ENCODE data around the gene QRICH1. TPM values are rescaled to one million over a fixed set of nuclear protein-coding genes. Genes with fewer than 3 reads are reported as not detected.
"Not testable (repeated sequence)": the region's sequence is repeated elsewhere in the genome, so short reads cannot be mapped to it uniquely, and the experiment has no call there.

The QRICH1 gene
- total and polyA plus RNA-seq, 2 of the 13 experiments (the other 11 are each of a cell fraction or from before 2014, with no cell fraction given) = 52.6 to 102 TPM

DNA sequence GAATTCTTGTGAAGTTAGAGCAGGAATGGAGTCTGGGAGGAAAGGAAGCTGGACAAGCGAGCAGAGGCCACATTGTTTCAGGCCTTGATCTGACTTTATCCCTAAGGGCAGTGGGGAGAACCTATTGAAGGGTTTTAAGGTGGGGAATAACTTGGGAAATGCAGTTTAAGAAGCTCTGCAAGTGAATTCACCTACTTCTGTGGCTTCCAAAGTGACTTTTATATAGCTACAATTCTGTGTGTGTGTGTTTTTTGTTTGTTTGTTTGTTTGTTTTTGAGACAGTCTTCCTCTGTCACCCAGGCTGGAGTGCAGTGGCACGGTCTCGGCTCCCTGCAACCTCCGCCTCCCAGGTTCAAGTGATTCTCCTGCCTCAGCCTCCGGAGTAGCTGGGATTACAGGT lies 85.2 kb downstream of the QRICH1 start:
- Histone ChIP-seq H3K9ac (ENCODE audit: insufficient read depth, low read depth, low read length) (peak overlapping the region; percentile 89; the same call in 1 of the 2 replicates), H3K4me2 (ENCODE audit: low read depth, low read length) (peak overlapping the region; percentile 92), H3K4me3 (replicated peaks in 1 of 3; ENCODE audit: insufficient read depth in 1 of 3, low read depth in 2 of 3, low read length in 3 of 3) (peak overlapping the region in 2 of 3 experiments; percentile 74 to 88; a peak in 3 of 6 replicates), H4K20me1 (ENCODE audit: insufficient read depth, low read length) (peaks cover 24% of the 10 kb centered on the region), H3K36me3 (replicated peaks in 1 of 2; ENCODE audit: control insufficient read depth in 1 of 2, insufficient read depth in 2 of 2, low read length in 2 of 2) (peaks cover 10 to 20% of the 10 kb centered on the region in 2 experiments), H3K27ac (ENCODE audit: extremely low read length, insufficient read depth, low read length) (peak overlapping the region; percentile 11), H3K79me2 (ENCODE audit: insufficient read depth, low read length) (peaks cover 34% of the 10 kb centered on the region), H3K4me1 (ENCODE audit: insufficient read depth, low read length) (peaks cover 44% of the 10 kb centered on the region)
- 94% methylated on average over 5 of the region's 5 CpGs for WGBS (ENCODE audit: low lambda C conversion rate)
- H3K27me3 ChIP-seq (ENCODE audit: control insufficient read depth in 1 of 2, insufficient read depth in 2 of 2, low read length in 2 of 2); DNase-seq (ENCODE audit: low spot score); BruUV-seq (replicated peaks); ATAC-seq; in situ Hi-C loops (cut with HindIII; ENCODE audit: extremely low pct_ligation_motif_present, low pct_unique_long_range_greater_than_20kb); intact Hi-C loops (cut with micrococcal nuclease; ENCODE audit: unreplicated experiment); H2AFZ ChIP-seq (ENCODE audit: low read length); FAIRE-seq; CTCF ChIA-PET (ENCODE audit: low intra/inter-chr PET ratio, low total read pairs); H3K9me3 ChIP-seq (ENCODE audit: low read length): not testable (repeated sequence)
- 0 out of 2 replicates have a peak, but pooled peaks have one; percentile 22 for TF ChIP-seq RBFOX2 (IDR thresholded peaks at IDR 0.05; ENCODE audit: low read depth, low read length)
- POLR2A ChIA-PET = interaction anchor here (1.2 to 12.8 kb wide), 3 partner anchors 13 to 85 kb away, joined by 6 to 280 read pairs (median 42); partner anchors contain the start of genes DALRD3, IMPDH2, NDUFAF3 and QRICH1

GRCh38 chr3:49007771-49008528 lies 85.9 kb downstream of the QRICH1 start:
- DNase-seq (ENCODE audit: low spot score) (peak; percentile 39), FAIRE-seq (no peak), ATAC-seq (peak; percentile 35)
- no peaks in the 10 kb centered on the region for H3K27me3 ChIP-seq (ENCODE audit: control insufficient read depth in 1 of 2, insufficient read depth in 2 of 2, low read length in 2 of 2)
- H3K4me1 ChIP-seq (ENCODE audit: insufficient read depth, low read length) = peaks cover 51% of the 10 kb centered on the region
- peaks cover 17% of the 10 kb centered on the region for H4K20me1 ChIP-seq (ENCODE audit: insufficient read depth, low read length)
- no peaks in the 10 kb centered on the region for H3K9me3 ChIP-seq (ENCODE audit: low read length)
- in situ Hi-C loops (cut with HindIII; ENCODE audit: extremely low pct_ligation_motif_present, low pct_unique_long_range_greater_than_20kb) = no loop called here
- H3K9ac ChIP-seq (ENCODE audit: insufficient read depth, low read depth, low read length) = peak overlapping the region; percentile 89
- H3K79me2 ChIP-seq (ENCODE audit: insufficient read depth, low read length) = peaks cover 34% of the 10 kb centered on the region
- CTCF ChIA-PET (ENCODE audit: low intra/inter-chr PET ratio, low total read pairs) = no interaction called here
- peak overlapping the region; percentile 92 for H3K4me2 ChIP-seq (ENCODE audit: low read depth, low read length)
- 23% methylated on average over 32 of the region's 41 CpGs for WGBS (ENCODE audit: low lambda C conversion rate)
- intact Hi-C loops (cut with micrococcal nuclease; ENCODE audit: unreplicated experiment) = no loop called here
- POLR2A ChIA-PET = interaction anchor here (0.8 to 12.8 kb wide), 20 partner anchors 8 to 457 kb away, joined by 3 to 280 read pairs (median 6); partner anchors contain the start of genes AMT, DALRD3, IMPDH2 and LAMB2
- H3K4me3 ChIP-seq (replicated peaks in 1 of 3; ENCODE audit: insufficient read depth in 1 of 3, low read depth in 2 of 3, low read length in 3 of 3) = peak overlapping the region; percentile 74 to 88 (median 78)
- no peak overlapping the region for H2AFZ ChIP-seq (ENCODE audit: low read length)
- peak overlapping the region; percentile 86 for H3K27ac ChIP-seq (ENCODE audit: extremely low read length, insufficient read depth, low read length)
- BruUV-seq (replicated peaks) = TSS peak; percentile 62
- H3K36me3 ChIP-seq (replicated peaks in 1 of 2; ENCODE audit: control insufficient read depth in 1 of 2, insufficient read depth in 2 of 2, low read length in 2 of 2) = peaks cover 8 to 16% of the 10 kb centered on the region in 2 experiments
- no peak for TF ChIP-seq CAMTA2 (CRISPR knock-in tag; IDR thresholded peaks at IDR 0.05; ENCODE audit: borderline replicate concordance)
- no peak for TF ChIP-seq FOSL1 (CRISPR knock-in tag; IDR thresholded peaks at IDR 0.05; ENCODE audit: borderline replicate concordance)
- TF ChIP-seq EZH2 (conservative IDR thresholded peaks at IDR 0.05; ENCODE audit: low read depth, low read length) = no peak
- 0 out of 2 replicates have a peak, but pooled peaks have one; percentile 5 for TF ChIP-seq ZNF589 (CRISPR knock-in tag; conservative IDR thresholded peaks at IDR 0.05)
- TF ChIP-seq TMF1 (CRISPR knock-in tag; IDR thresholded peaks at IDR 0.05; ENCODE audit: low read depth) = no peak; the same call in 1 of the 2 replicates
- TF ChIP-seq CREB1 (IDR thresholded peaks at IDR 0.05) = no peak
- no peak for TF ChIP-seq CREB1 (CRISPR knock-in tag; IDR thresholded peaks at IDR 0.05)
- TF ChIP-seq PBX2 (CRISPR knock-in tag; IDR thresholded peaks at IDR 0.05) = no peak
- TF ChIP-seq ZNF766 (CRISPR knock-in tag; IDR thresholded peaks at IDR 0.05; ENCODE audit: borderline replicate concordance) = no peak
- TF ChIP-seq IRF2 (CRISPR knock-in tag; IDR thresholded peaks at IDR 0.05) = no peak
- peak; percentile 64; the same call in 1 of the 2 replicates for TF ChIP-seq PATZ1 (CRISPR knock-in tag; IDR thresholded peaks at IDR 0.05)
- no peak for TF ChIP-seq ZNF282 (IDR thresholded peaks at IDR 0.05; ENCODE audit: partially characterized antibody)
- TF ChIP-seq CHCHD3 (CRISPR knock-in tag; IDR thresholded peaks at IDR 0.05) = 0 out of 2 replicates have a peak, but pooled peaks have one; percentile 24

All from HepG2 (cell line).